IMR-90 (cell line): ENCODE data around the gene PDZD7. TPM values are rescaled to one million over a fixed set of nuclear protein-coding genes. Genes with fewer than 3 reads are reported as not detected.

Experiments used
- ATAC-seq: fragments of 200-7000 bp; cut with Tn5 transposase; 2 replicates; pipeline ENCODE4 v1.9.1; 2020; ENCODE audit warnings: low read depth, mild to moderate bottlenecking, moderate library complexity
- BruUV-seq: library from RNA; stranded (reverse); fragments of 400-500 nt; replicated peaks from 2 replicates; lab custom pipeline; 2021; lab: Mats Ljungman, UMichigan
- CTCF ChIA-PET: fragments of 300-600 bp; formaldehyde crosslinking; extraction: SDS; loops from one replicate; lab custom pipeline; 2021; ENCODE audit warnings: antibody characterized with exemption; lab: Yijun Ruan, JAX
- POLR2A ChIA-PET: fragments of 300-600 bp; sonication (Branson Sonifier 250); formaldehyde crosslinking; loops from one replicate; lab custom pipeline; 2022; ENCODE audit warnings: antibody characterized with exemption; ENCODE audit not compliant: unreplicated experiment; lab: Charles Lee
- DNase-seq: peaks from one replicate; pipeline ENCODE4 v3.0.0; 2013
- H2AFZ ChIP-seq: replicated peaks from 2 replicates; pipeline ENCODE3; 2013; ENCODE audit warnings: low read length, mild to moderate bottlenecking; ENCODE audit not compliant: poor library complexity
- H2AK5ac ChIP-seq: 2 replicates; pipeline ENCODE4 v1.6.1; 2013; ENCODE audit warnings: low read depth, low read length, inconsistent platforms
- H2AK9ac ChIP-seq: replicated peaks from 2 replicates; pipeline ENCODE3; 2013; ENCODE audit warnings: mild to moderate bottlenecking, low read depth, low read length, moderate library complexity; ENCODE audit not compliant: poor library complexity
- H2BK120ac ChIP-seq: 2 replicates; pipeline ENCODE4 v1.6.1; 2013; ENCODE audit warnings: low read depth, low read length, inconsistent platforms
- H2BK15ac ChIP-seq: 3 replicates; pipeline ENCODE4 v1.6.1; 2013; ENCODE audit warnings: low read depth, low read length, inconsistent platforms
- H2BK20ac ChIP-seq: 2 replicates; pipeline ENCODE4 v1.6.1; 2013; ENCODE audit warnings: low read depth, mild to moderate bottlenecking, inconsistent platforms, low read length, moderate library complexity
- H2BK5ac ChIP-seq: 2 replicates; pipeline ENCODE4 v1.6.1; 2013; ENCODE audit warnings: mild to moderate bottlenecking, low read depth, low read length, inconsistent platforms; ENCODE audit not compliant: poor library complexity, severe bottlenecking
- H3K14ac ChIP-seq: replicated peaks from 2 replicates; pipeline ENCODE4 v1.6.1; 2013; ENCODE audit warnings: low read depth, low read length, inconsistent platforms
- H3K18ac ChIP-seq: 2 replicates; pipeline ENCODE4 v1.6.1; 2013; ENCODE audit warnings: low read depth, low read length, control low read depth
- H3K23ac ChIP-seq: 2 replicates; pipeline ENCODE4 v1.6.1; 2013; ENCODE audit warnings: low read depth, low read length, inconsistent platforms
- H3K27ac ChIP-seq: 2 replicates; pipeline ENCODE4 v1.5.1; 2013; ENCODE audit warnings: mild to moderate bottlenecking, control low read depth, low read length; ENCODE audit not compliant: insufficient read depth
- H3K27me3 ChIP-seq: 2 replicates; pipeline ENCODE4 v1.6.1; 2013; ENCODE audit warnings: low read length; ENCODE audit not compliant: control insufficient read depth, insufficient read depth
- H3K36me3 ChIP-seq: 2 replicates; pipeline ENCODE4 v1.6.1; 2013; ENCODE audit warnings: low read length, mixed read lengths; ENCODE audit not compliant: control insufficient read depth, insufficient read depth
- H3K4ac ChIP-seq: 2 replicates; pipeline ENCODE4 v1.6.1; 2013; ENCODE audit warnings: low read depth, low read length, inconsistent platforms
- H3K4me1 ChIP-seq: 2 replicates; pipeline ENCODE4 v1.6.1; 2013; ENCODE audit warnings: low read length, mixed read lengths; ENCODE audit not compliant: control insufficient read depth, insufficient read depth
- H3K4me2 ChIP-seq: 2 replicates; pipeline ENCODE4 v1.6.1; 2013; ENCODE audit warnings: low read depth, mild to moderate bottlenecking, control low read depth, low read length, moderate library complexity
- H3K4me3 ChIP-seq: 2 replicates; pipeline ENCODE4 v1.5.1; 2013; ENCODE audit warnings: low read depth, mild to moderate bottlenecking, control low read depth, low read length, moderate library complexity; ENCODE audit not compliant: insufficient read depth
- H3K56ac ChIP-seq: 2 replicates; pipeline ENCODE4 v1.6.1; 2013; ENCODE audit warnings: low read length, inconsistent platforms; ENCODE audit not compliant: insufficient read depth; ENCODE audit errors: extremely low read depth
- H3K79me1 ChIP-seq, 2 experiments: 2 replicates each; pipeline ENCODE4 v1.6.1; 2013; ENCODE audit warnings: low read length in 2 of 2, inconsistent platforms in 1 of 2, low read depth in 1 of 2
- H3K9ac ChIP-seq: 2 replicates; pipeline ENCODE4 v1.6.1; 2013; ENCODE audit warnings: low read depth, low read length, control low read depth
- H3K9me1 ChIP-seq: 2 replicates; pipeline ENCODE4 v1.6.1; 2013; ENCODE audit warnings: low read length, inconsistent platforms; ENCODE audit not compliant: insufficient read depth
- H3K9me3 ChIP-seq: 2 replicates; pipeline ENCODE4 v1.6.1; 2013; ENCODE audit warnings: low read length; ENCODE audit not compliant: control insufficient read depth, insufficient read depth
- H4K20me1 ChIP-seq: 2 replicates; pipeline ENCODE4 v1.6.1; 2013; ENCODE audit warnings: low read length, inconsistent platforms; ENCODE audit not compliant: insufficient read depth
- H4K5ac ChIP-seq: 2 replicates; pipeline ENCODE4 v1.6.1; 2013; ENCODE audit warnings: mild to moderate bottlenecking, low read depth, low read length, control low read depth
- H4K8ac ChIP-seq, 2 experiments: 2 replicates each; pipeline ENCODE4 v1.6.1; 2013; ENCODE audit warnings: low read depth in 2 of 2, low read length in 2 of 2, control low read depth in 1 of 2, inconsistent platforms in 1 of 2
- H4K91ac ChIP-seq: 2 replicates; pipeline ENCODE4 v1.6.1; 2013; ENCODE audit warnings: low read depth, low read length, inconsistent platforms; ENCODE audit not compliant: insufficient read depth
- BHLHE40 ChIP-seq: fragments of 150-350 bp; IDR thresholded peaks from 2 replicates; pipeline ENCODE4 v1.6.1; 2016; ENCODE audit warnings: mild to moderate bottlenecking, low read depth, low read length
- CEBPB ChIP-seq: IDR thresholded peaks from 2 replicates; pipeline ENCODE4 v1.6.1; 2012; ENCODE audit warnings: low read depth, low read length, improper control_type of control experiment
- MXI1 ChIP-seq: IDR thresholded peaks from 2 replicates; pipeline ENCODE4 v1.6.1; 2012; ENCODE audit warnings: low read depth, mild to moderate bottlenecking, low read length, moderate library complexity, borderline replicate concordance
- NFE2L2 ChIP-seq: fragments of 150-350 bp; IDR thresholded peaks from 2 replicates; pipeline ENCODE4 v1.6.1; 2016; ENCODE audit warnings: low read depth, mild to moderate bottlenecking, low read length
- RFX5 ChIP-seq: IDR thresholded peaks from 2 replicates; pipeline ENCODE4 v1.8.0; 2012; ENCODE audit warnings: low read depth, mild to moderate bottlenecking, low read length, moderate library complexity
- SMC3 ChIP-seq: fragments of 150-350 bp; IDR thresholded peaks from 2 replicates; pipeline ENCODE4 v1.6.1; 2016; ENCODE audit warnings: low read depth, mild to moderate bottlenecking, antibody characterized with exemption, low read length, moderate library complexity
- WGBS, 2 experiments: methylation state at CpG; one replicate each; pipeline versions ENCODE4 v1.1.5 to v1.1.7; 2013; ENCODE audit warnings: missing lambda C conversion rate in 2 of 2; ENCODE audit not compliant: insufficient read length in 1 of 2; ENCODE audit errors: extremely low coverage in 2 of 2; 5-methylcytosine and 5-hydroxymethylcytosine counted together
- dilution Hi-C: fragments of 300-500 bp; cut with HindIII; formaldehyde crosslinking; loops from one replicate; pipeline ENCODE4 v1.14.3; 2018; ENCODE audit warnings: low sequenced_read_pairs; ENCODE audit not compliant: unreplicated experiment
- in situ Hi-C: fragments of 300-500 bp; cut with MboI; formaldehyde crosslinking; loops from 3 replicates; pipeline ENCODE4 v1.14.3; 2019; ENCODE audit warnings: low sequenced_read_pairs, inconsistent platforms, mixed read lengths
- intact Hi-C: fragments of 100-400 bp; cut with micrococcal nuclease; formaldehyde crosslinking; loops from 2 replicates; pipeline ENCODE4 v1.10.0; 2022
- polyA plus RNA-seq, 3 experiments: library from polyadenylated mRNA; depleted of rRNA; stranded (reverse); fragments of >200 nt; gene quantifications; 2 replicates each; pipeline ENCODE4 v1.2.3, GENCODE V29; 2012; ENCODE audit warnings: low replicate concordance in 1 of 3
- total RNA-seq: library from RNA; depleted of rRNA; stranded (reverse); fragments of >200 nt; gene quantifications from 2 replicates; pipeline ENCODE4 v1.2.3, GENCODE V29; 2012
- TF ChIP-seq, protein P1 (sequence below): fragments of 150-350 bp; IDR thresholded peaks from 2 replicates; pipeline ENCODE4 v1.6.1; 2017; ENCODE audit warnings: mild to moderate bottlenecking, antibody characterized with exemption, low read length, low read depth
- TF ChIP-seq, protein P2 (sequence below): conservative IDR thresholded peaks from 2 replicates; pipeline ENCODE4 v1.5.1; 2012; ENCODE audit warnings: mild to moderate bottlenecking, low read depth, low read length, improper control_type of control experiment

The PDZD7 gene
- total and polyA plus RNA-seq, 2 of the 4 experiments (the other 2 are of a cell fraction), result 0.90 to 1.5 TPM

GRCh38 chr10:100968062-100968736, 62.7 kb downstream of the PDZD7 start:
- Histone ChIP-seq H2AK5ac (0 out of 2 replicates have a peak overlapping the region, but pooled peaks have one; percentile 9), H3K4me3 (no peak overlapping the region), H3K23ac (peak overlapping the region; percentile 40; the same call in 1 of the 2 replicates), H3K14ac (0 out of 2 replicates have a peak overlapping the region, but pooled peaks have one; percentile 37), H4K8ac (0 out of 4 replicates have a peak overlapping the region, but pooled peaks of 1 of the 2 experiments have one; percentile 8), H3K18ac (no peak overlapping the region), H3K27ac (no peak overlapping the region), H3K79me1 (no peaks in the 10 kb centered on the region), H2BK5ac (no peak overlapping the region), H3K4ac (no peak overlapping the region), H4K20me1 (no peaks in the 10 kb centered on the region), H2AK9ac (no peak overlapping the region), H3K36me3 (peaks cover 9% of the 10 kb centered on the region), H3K4me2 (no peak overlapping the region), H3K9ac (no peak overlapping the region), H2BK15ac (no peak overlapping the region), H3K4me1 (peaks cover 6% of the 10 kb centered on the region), H3K27me3 (no peaks in the 10 kb centered on the region), H3K56ac (no peak overlapping the region), H2BK120ac (no peak overlapping the region), H2AFZ (no peak overlapping the region), H4K5ac (no peak overlapping the region), H3K9me3 (no peaks in the 10 kb centered on the region), H3K9me1 (peaks cover 14% of the 10 kb centered on the region; the same call in 1 of the 2 replicates), H4K91ac (no peak overlapping the region), H2BK20ac (no peak overlapping the region)
- ATAC-seq, result no peak
- WGBS, 2 experiments, result no CpG with 5 or more reads among the region's 2 CpGs
- CTCF ChIA-PET, result interaction anchor here (1.3 kb wide), 1 partner anchor 46 kb away, joined by 9 read pairs; no protein-coding TSS in a partner anchor
- POLR2A ChIA-PET, result no interaction called here
- no peak for DNase-seq
- TF ChIP-seq SMC3 (no peak), CEBPB (no peak), BHLHE40 (no peak), RFX5 (no peak), NFE2L2 (no peak), MXI1 (no peak)
- TF ChIP-seq, protein P1, sequence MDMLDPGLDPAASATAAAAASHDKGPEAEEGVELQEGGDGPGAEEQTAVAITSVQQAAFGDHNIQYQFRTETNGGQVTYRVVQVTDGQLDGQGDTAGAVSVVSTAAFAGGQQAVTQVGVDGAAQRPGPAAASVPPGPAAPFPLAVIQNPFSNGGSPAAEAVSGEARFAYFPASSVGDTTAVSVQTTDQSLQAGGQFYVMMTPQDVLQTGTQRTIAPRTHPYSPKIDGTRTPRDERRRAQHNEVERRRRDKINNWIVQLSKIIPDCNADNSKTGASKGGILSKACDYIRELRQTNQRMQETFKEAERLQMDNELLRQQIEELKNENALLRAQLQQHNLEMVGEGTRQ, result no peak
- TF ChIP-seq, protein P2, sequence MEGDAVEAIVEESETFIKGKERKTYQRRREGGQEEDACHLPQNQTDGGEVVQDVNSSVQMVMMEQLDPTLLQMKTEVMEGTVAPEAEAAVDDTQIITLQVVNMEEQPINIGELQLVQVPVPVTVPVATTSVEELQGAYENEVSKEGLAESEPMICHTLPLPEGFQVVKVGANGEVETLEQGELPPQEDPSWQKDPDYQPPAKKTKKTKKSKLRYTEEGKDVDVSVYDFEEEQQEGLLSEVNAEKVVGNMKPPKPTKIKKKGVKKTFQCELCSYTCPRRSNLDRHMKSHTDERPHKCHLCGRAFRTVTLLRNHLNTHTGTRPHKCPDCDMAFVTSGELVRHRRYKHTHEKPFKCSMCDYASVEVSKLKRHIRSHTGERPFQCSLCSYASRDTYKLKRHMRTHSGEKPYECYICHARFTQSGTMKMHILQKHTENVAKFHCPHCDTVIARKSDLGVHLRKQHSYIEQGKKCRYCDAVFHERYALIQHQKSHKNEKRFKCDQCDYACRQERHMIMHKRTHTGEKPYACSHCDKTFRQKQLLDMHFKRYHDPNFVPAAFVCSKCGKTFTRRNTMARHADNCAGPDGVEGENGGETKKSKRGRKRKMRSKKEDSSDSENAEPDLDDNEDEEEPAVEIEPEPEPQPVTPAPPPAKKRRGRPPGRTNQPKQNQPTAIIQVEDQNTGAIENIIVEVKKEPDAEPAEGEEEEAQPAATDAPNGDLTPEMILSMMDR, result no peak
- in situ Hi-C loops (no loop called here), intact Hi-C loops (no loop called here), dilution Hi-C loops (no loop called here)
- BruUV-seq, result no TSS peak
